CMK (cell line): Measurements from ENCODE around the gene MLLT1.

Source experiments
- DNase-seq: peaks from one replicate; pipeline ENCODE4 v3.0.0-alpha.2; 2010; ENCODE audit warnings: low read depth

MLLT1 gene

GRCh38 chr19:6253954-6254733 is 25.6 kb downstream of the MLLT1 start:
- no peak for DNase-seq

GRCh38 chr19:6252066-6252465 is 27.7 kb downstream of the MLLT1 start:
- DNase-seq, result no peak

GRCh38 chr19:6250909-6251308 is 28.9 kb downstream of the MLLT1 start:
- no peak for DNase-seq

- DNase-seq, result no peak
Measured at GRCh38 chr19:6250024-6250615, 29.7 kb downstream of the MLLT1 start.

GRCh38 chr19:6249296-6249695 is 30.5 kb downstream of the MLLT1 start:
- no peak for DNase-seq

GRCh38 chr19:6248844-6249243 is 30.9 kb downstream of the MLLT1 start:
- no peak for DNase-seq

GRCh38 chr19:6248341-6248740 is 31.4 kb downstream of the MLLT1 start:
- DNase-seq, result no peak

GRCh38 chr19:6247007-6247288 is 32.8 kb downstream of the MLLT1 start:
- no peak for DNase-seq

GRCh38 chr19:6246174-6247006 is 33.4 kb downstream of the MLLT1 start:
- DNase-seq, result no peak

GRCh38 chr19:6242677-6243076 is 37.1 kb downstream of the MLLT1 start:
- DNase-seq, result no peak

- no peak for DNase-seq
Measured at GRCh38 chr19:6241680-6242377, 37.9 kb downstream of the MLLT1 start.

GRCh38 chr19:6241056-6241455 is 38.7 kb downstream of the MLLT1 start:
- no peak for DNase-seq

- no peak for DNase-seq
Measured at GRCh38 chr19:6239871-6240676, 39.7 kb downstream of the MLLT1 start.

- no peak for DNase-seq
Measured at GRCh38 chr19:6239401-6239844, 40.4 kb downstream of the MLLT1 start.

- DNase-seq, result no peak
Measured at GRCh38 chr19:6238643-6239281, 41.0 kb downstream of the MLLT1 start.

GRCh38 chr19:6238256-6238642 is 41.5 kb downstream of the MLLT1 start:
- peak; percentile 69 for DNase-seq

GRCh38 chr19:6236310-6237291 is 43.2 kb downstream of the MLLT1 start:
- DNase-seq, result no peak

GRCh38 chr19:6235031-6235951 is 44.5 kb downstream of the MLLT1 start:
- no peak for DNase-seq

- DNase-seq, result no peak
Measured at GRCh38 chr19:6234527-6234926, 45.2 kb downstream of the MLLT1 start.
